Measurements from ENCODE around the gene CABP4. TPM values are rescaled to one million over a fixed set of nuclear protein-coding genes. Genes with fewer than 3 reads are reported as not detected.

The CABP4 gene
- total RNA-seq, 1 donor, result not detected

DNA sequence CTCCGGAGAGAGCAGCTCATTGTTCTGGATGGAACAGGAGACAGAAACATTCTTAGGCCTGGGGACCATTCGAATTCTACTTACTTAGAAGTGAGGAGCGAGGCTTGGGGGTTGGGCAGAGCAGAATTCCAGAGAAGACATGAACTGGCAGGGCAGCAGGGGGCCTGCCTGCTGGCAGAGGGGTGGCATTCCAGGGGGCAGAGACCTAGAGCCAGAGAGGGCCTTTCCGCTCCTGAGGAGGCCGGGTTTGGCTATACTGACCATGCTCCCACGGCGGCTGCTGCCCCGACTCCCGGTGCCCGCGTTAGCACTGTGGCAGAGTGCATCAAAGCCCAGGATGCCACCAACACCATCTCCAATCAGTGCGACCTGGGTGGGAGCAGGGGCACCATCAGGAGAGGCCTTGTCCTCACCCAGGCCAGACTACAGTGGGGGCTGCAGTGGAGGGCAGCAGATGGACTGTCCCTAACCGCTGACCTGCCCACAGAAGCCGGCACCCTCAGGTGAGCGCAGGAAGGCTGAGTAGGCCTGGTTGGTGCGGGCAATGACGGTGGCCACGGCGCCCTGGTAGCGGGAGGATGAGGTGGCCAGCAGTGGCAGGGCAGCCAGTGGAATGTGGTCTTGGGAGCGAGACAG lies 42.6 kb downstream of the CABP4 start:
- Histone ChIP-seq H4K20me1 (ENCODE audit: insufficient read depth, low read length) (peaks cover 5% of the 10 kb centered on the region), H3K79me2 (ENCODE audit: insufficient read depth, low read length) (no peaks in the 10 kb centered on the region), H3K27ac (ENCODE audit: low read depth, low read length) (no peak overlapping the region), H3K4me2 (ENCODE audit: insufficient read depth, low read length) (no peak overlapping the region), H2AFZ (ENCODE audit: low read length) (no peak overlapping the region), H3K36me3 (ENCODE audit: insufficient read depth, low read length) (peaks cover 8% of the 10 kb centered on the region), H3K4me1 (ENCODE audit: insufficient read depth, low read length) (no peaks in the 10 kb centered on the region), H3K4me3 (ENCODE audit: insufficient read depth, low read length) (no peak overlapping the region), H3K27me3 (ENCODE audit: insufficient read depth, low read length) (no peaks in the 10 kb centered on the region), H3K9me3 (ENCODE audit: low read depth, low read length) (no peaks in the 10 kb centered on the region)
- peak; percentile 69 for DNase-seq (ENCODE audit: insufficient read length, low spot score, missing footprints)
- TF ChIP-seq, protein P1, sequence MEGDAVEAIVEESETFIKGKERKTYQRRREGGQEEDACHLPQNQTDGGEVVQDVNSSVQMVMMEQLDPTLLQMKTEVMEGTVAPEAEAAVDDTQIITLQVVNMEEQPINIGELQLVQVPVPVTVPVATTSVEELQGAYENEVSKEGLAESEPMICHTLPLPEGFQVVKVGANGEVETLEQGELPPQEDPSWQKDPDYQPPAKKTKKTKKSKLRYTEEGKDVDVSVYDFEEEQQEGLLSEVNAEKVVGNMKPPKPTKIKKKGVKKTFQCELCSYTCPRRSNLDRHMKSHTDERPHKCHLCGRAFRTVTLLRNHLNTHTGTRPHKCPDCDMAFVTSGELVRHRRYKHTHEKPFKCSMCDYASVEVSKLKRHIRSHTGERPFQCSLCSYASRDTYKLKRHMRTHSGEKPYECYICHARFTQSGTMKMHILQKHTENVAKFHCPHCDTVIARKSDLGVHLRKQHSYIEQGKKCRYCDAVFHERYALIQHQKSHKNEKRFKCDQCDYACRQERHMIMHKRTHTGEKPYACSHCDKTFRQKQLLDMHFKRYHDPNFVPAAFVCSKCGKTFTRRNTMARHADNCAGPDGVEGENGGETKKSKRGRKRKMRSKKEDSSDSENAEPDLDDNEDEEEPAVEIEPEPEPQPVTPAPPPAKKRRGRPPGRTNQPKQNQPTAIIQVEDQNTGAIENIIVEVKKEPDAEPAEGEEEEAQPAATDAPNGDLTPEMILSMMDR (IDR thresholded peaks at IDR 0.05; ENCODE audit: extremely low read depth, low read depth, low read length), result no peak

- Histone ChIP-seq H4K20me1 (ENCODE audit: insufficient read depth, low read length) (peaks cover 7% of the 10 kb centered on the region), H2AFZ (ENCODE audit: low read length) (no peak overlapping the region), H3K79me2 (ENCODE audit: insufficient read depth, low read length) (peaks cover under 1% of the 10 kb centered on the region), H3K9me3 (ENCODE audit: low read depth, low read length) (no peaks in the 10 kb centered on the region), H3K4me3 (ENCODE audit: insufficient read depth, low read length) (no peak overlapping the region), H3K36me3 (ENCODE audit: insufficient read depth, low read length) (peaks cover 8% of the 10 kb centered on the region), H3K4me1 (ENCODE audit: insufficient read depth, low read length) (no peaks in the 10 kb centered on the region), H3K27ac (ENCODE audit: low read depth, low read length) (no peak overlapping the region), H3K4me2 (ENCODE audit: insufficient read depth, low read length) (no peak overlapping the region), H3K27me3 (ENCODE audit: insufficient read depth, low read length) (no peaks in the 10 kb centered on the region)
- TF ChIP-seq, protein P1 (IDR thresholded peaks at IDR 0.05; ENCODE audit: extremely low read depth, low read depth, low read length), result no peak
- no peak for DNase-seq (ENCODE audit: insufficient read length, low spot score, missing footprints)
Observed at GRCh38 chr11:67498544-67498972, 43.4 kb downstream of the CABP4 start.

GRCh38 chr11:67499808-67500483 lies 44.8 kb downstream of the CABP4 start:
- peaks cover 8% of the 10 kb centered on the region for H3K36me3 ChIP-seq (ENCODE audit: insufficient read depth, low read length)
- H3K79me2 ChIP-seq (ENCODE audit: insufficient read depth, low read length), result peaks cover 2% of the 10 kb centered on the region
- no peaks in the 10 kb centered on the region for H3K27me3 ChIP-seq (ENCODE audit: insufficient read depth, low read length)
- no peak overlapping the region for H2AFZ ChIP-seq (ENCODE audit: low read length)
- no peaks in the 10 kb centered on the region for H3K4me1 ChIP-seq (ENCODE audit: insufficient read depth, low read length)
- peak; percentile 66 for DNase-seq (ENCODE audit: insufficient read length, low spot score, missing footprints)
- no peak overlapping the region for H3K27ac ChIP-seq (ENCODE audit: low read depth, low read length)
- no peaks in the 10 kb centered on the region for H3K9me3 ChIP-seq (ENCODE audit: low read depth, low read length)
- peaks cover 14% of the 10 kb centered on the region for H4K20me1 ChIP-seq (ENCODE audit: insufficient read depth, low read length)
- H3K4me2 ChIP-seq (ENCODE audit: insufficient read depth, low read length), result no peak overlapping the region
- H3K4me3 ChIP-seq (ENCODE audit: insufficient read depth, low read length), result no peak overlapping the region
- TF ChIP-seq, protein P1 (IDR thresholded peaks at IDR 0.05; ENCODE audit: extremely low read depth, low read depth, low read length), result no peak

DNA sequence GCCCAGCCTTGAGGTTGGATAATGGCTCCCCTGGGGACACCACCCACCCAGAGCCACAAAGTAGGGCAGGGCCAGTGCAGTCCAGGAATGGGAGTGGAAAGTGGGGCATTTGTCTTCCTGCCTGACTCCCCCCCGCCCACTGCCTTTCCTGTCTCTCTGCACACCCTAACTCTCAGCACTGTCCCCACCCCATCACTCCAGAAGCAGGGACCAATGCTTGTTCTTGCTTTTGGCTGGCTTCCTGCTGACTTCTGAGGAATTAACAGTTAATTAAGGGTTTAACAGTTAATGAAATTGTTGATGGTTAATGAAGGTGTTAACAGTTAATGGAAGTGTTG lies 45.3 kb downstream of the CABP4 start:
- H3K79me2 ChIP-seq (ENCODE audit: insufficient read depth, low read length), result peaks cover 2% of the 10 kb centered on the region
- no peaks in the 10 kb centered on the region for H3K27me3 ChIP-seq (ENCODE audit: insufficient read depth, low read length)
- H4K20me1 ChIP-seq (ENCODE audit: insufficient read depth, low read length), result peaks cover 14% of the 10 kb centered on the region
- H3K4me2 ChIP-seq (ENCODE audit: insufficient read depth, low read length), result no peak overlapping the region
- peak; percentile 80 for DNase-seq (ENCODE audit: insufficient read length, low spot score, missing footprints)
- H3K4me3 ChIP-seq (ENCODE audit: insufficient read depth, low read length), result no peak overlapping the region
- H3K4me1 ChIP-seq (ENCODE audit: insufficient read depth, low read length), result peaks cover 2% of the 10 kb centered on the region
- no peaks in the 10 kb centered on the region for H3K9me3 ChIP-seq (ENCODE audit: low read depth, low read length)
- no peak overlapping the region for H3K27ac ChIP-seq (ENCODE audit: low read depth, low read length)
- no peak overlapping the region for H2AFZ ChIP-seq (ENCODE audit: low read length)
- H3K36me3 ChIP-seq (ENCODE audit: insufficient read depth, low read length), result peaks cover 8% of the 10 kb centered on the region
- TF ChIP-seq, protein P1 (IDR thresholded peaks at IDR 0.05; ENCODE audit: extremely low read depth, low read depth, low read length), result no peak

Data from osteoblast (primary cell).